Measurements from ENCODE around the gene OR5M11. TPM values are rescaled to one million over a fixed set of nuclear protein-coding genes. Genes with fewer than 3 reads are reported as not detected.
"Not testable (repeated sequence)": the region's sequence is repeated elsewhere in the genome, so short reads cannot be mapped to it uniquely, and the experiment has no call there.

Gene OR5M11
- total and polyA plus RNA-seq, 2 donors (not counting 1 experiment from before 2014, with no cell fraction given) = not detected

DNA sequence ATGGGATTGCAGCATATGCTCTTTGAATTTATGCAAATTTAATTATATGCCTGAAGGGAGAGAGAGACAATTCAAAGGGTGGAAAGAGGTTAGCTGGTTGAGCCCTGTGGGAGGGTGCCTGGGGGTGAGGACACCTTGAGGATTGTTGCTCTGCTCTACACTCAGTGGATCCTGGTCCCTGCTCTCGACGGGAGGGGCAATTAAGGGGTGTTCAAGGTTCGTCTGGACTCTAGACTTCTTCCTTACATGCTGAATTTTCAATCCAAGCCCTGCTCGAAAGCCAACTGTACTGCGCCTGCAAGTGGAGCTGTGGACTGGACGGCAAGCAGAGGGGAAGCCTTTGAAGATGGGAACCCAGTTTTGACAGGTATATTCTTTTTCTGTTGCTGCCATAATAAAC, 15.5 kb upstream of the OR5M11 start:
- Histone ChIP-seq H3K36me3 (ENCODE audit: control insufficient read depth, insufficient read depth, low read length) (no peaks in the 10 kb centered on the region), H3K4me2 (ENCODE audit: extremely low read depth, insufficient read depth, low read length) (no peak overlapping the region), H3K9me3 (ENCODE audit: control insufficient read depth, insufficient read depth, low read depth, low read length) (no peaks in the 10 kb centered on the region), H3K27ac (ENCODE audit: insufficient read depth, low read length) (no peak overlapping the region), H3K27me3 (ENCODE audit: control insufficient read depth, insufficient read depth, low read length) (no peaks in the 10 kb centered on the region), H3K4me3 (replicated peaks in 1 of 4; ENCODE audit: control extremely low read depth in 1 of 4, insufficient read depth in 1 of 4, low read depth in 3 of 4, low read length in 4 of 4) (no peak overlapping the region), H2AFZ (ENCODE audit: low read length) (no peak overlapping the region), H3K79me2 (ENCODE audit: control insufficient read depth, insufficient read depth, low read length) (no peaks in the 10 kb centered on the region), H3K9ac (ENCODE audit: insufficient read depth, low read length) (no peak overlapping the region), H4K20me1 (ENCODE audit: control insufficient read depth, extremely low read depth, insufficient read depth, low read length) (no peaks in the 10 kb centered on the region), H3K4me1 (ENCODE audit: control insufficient read depth, extremely low read depth, insufficient read depth, low read length) (no peaks in the 10 kb centered on the region)
- DNase-seq (ENCODE audit: low read depth in 2 of 2) = no peak
- TF ChIP-seq EZH2 (IDR thresholded peaks at IDR 0.05; ENCODE audit: low read length, missing control alignments) = no peak

DNA sequence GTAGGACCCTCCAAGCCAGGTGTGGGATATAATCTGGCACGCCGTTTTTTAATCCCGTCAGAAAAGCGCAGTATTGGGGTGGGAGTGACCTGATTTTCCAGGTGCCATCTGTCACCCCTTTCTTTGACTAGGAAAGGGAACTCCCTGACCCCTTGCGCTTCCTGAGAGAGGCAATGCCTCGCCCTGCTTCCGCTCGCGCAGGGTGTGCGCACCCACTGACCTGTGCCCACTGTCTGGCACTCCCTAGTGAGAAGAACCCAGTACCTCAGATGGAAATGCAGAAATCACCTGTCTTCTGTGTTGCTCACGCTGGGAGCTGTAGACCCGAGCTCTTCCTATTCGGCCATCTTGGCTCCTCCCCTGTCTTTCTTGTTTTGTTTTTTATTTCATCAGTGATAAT, 11.6 kb upstream of the OR5M11 start:
- not testable (repeated sequence) for H3K4me1 ChIP-seq (ENCODE audit: control insufficient read depth, extremely low read depth, insufficient read depth, low read length); H3K27me3 ChIP-seq (ENCODE audit: control insufficient read depth, insufficient read depth, low read length); DNase-seq (ENCODE audit: low read depth in 2 of 2); H3K9me3 ChIP-seq (ENCODE audit: control insufficient read depth, insufficient read depth, low read depth, low read length); H3K9ac ChIP-seq (ENCODE audit: insufficient read depth, low read length); H3K27ac ChIP-seq (ENCODE audit: insufficient read depth, low read length); H2AFZ ChIP-seq (ENCODE audit: low read length); H3K4me3 ChIP-seq (replicated peaks in 1 of 4; ENCODE audit: control extremely low read depth in 1 of 4, insufficient read depth in 1 of 4, low read depth in 3 of 4, low read length in 4 of 4); H3K36me3 ChIP-seq (ENCODE audit: control insufficient read depth, insufficient read depth, low read length); H4K20me1 ChIP-seq (ENCODE audit: control insufficient read depth, extremely low read depth, insufficient read depth, low read length); H3K4me2 ChIP-seq (ENCODE audit: extremely low read depth, insufficient read depth, low read length); H3K79me2 ChIP-seq (ENCODE audit: control insufficient read depth, insufficient read depth, low read length)

DNA sequence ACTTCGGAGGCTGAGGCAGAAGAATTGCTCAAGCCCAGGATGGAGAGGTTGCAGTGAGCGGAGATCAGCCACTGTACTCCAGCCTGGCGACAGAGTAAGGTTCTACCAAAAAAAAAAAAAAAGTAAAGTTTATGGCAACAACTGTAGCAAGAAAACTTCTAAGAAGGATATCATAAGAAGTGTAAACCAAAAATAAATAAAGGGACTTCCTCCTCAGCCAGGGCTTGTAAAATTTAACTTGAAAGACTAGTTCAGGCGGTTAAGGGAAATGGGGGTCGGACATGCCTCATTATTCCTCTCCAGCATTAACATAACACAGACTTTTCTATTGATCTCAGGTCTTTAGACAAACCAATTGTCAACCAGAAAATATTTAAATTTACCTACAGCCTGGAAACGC, 2.5 kb upstream of the OR5M11 start:
- Histone ChIP-seq H3K27me3 (ENCODE audit: control insufficient read depth, insufficient read depth, low read length) (no peaks in the 10 kb centered on the region), H3K79me2 (ENCODE audit: control insufficient read depth, insufficient read depth, low read length) (no peaks in the 10 kb centered on the region), H3K4me3 (replicated peaks in 1 of 4; ENCODE audit: control extremely low read depth in 1 of 4, insufficient read depth in 1 of 4, low read depth in 3 of 4, low read length in 4 of 4) (no peak overlapping the region), H3K4me2 (ENCODE audit: extremely low read depth, insufficient read depth, low read length) (no peak overlapping the region), H2AFZ (ENCODE audit: low read length) (no peak overlapping the region), H3K36me3 (ENCODE audit: control insufficient read depth, insufficient read depth, low read length) (no peaks in the 10 kb centered on the region), H3K4me1 (ENCODE audit: control insufficient read depth, extremely low read depth, insufficient read depth, low read length) (no peaks in the 10 kb centered on the region), H3K9ac (ENCODE audit: insufficient read depth, low read length) (no peak overlapping the region), H3K9me3 (ENCODE audit: control insufficient read depth, insufficient read depth, low read depth, low read length) (no peaks in the 10 kb centered on the region), H4K20me1 (ENCODE audit: control insufficient read depth, extremely low read depth, insufficient read depth, low read length) (no peaks in the 10 kb centered on the region), H3K27ac (ENCODE audit: insufficient read depth, low read length) (no peak overlapping the region)
- no peak for DNase-seq (ENCODE audit: low read depth in 2 of 2)
- no peak for TF ChIP-seq EZH2 (IDR thresholded peaks at IDR 0.05; ENCODE audit: low read length, missing control alignments)
- TF ChIP-seq, protein P1, sequence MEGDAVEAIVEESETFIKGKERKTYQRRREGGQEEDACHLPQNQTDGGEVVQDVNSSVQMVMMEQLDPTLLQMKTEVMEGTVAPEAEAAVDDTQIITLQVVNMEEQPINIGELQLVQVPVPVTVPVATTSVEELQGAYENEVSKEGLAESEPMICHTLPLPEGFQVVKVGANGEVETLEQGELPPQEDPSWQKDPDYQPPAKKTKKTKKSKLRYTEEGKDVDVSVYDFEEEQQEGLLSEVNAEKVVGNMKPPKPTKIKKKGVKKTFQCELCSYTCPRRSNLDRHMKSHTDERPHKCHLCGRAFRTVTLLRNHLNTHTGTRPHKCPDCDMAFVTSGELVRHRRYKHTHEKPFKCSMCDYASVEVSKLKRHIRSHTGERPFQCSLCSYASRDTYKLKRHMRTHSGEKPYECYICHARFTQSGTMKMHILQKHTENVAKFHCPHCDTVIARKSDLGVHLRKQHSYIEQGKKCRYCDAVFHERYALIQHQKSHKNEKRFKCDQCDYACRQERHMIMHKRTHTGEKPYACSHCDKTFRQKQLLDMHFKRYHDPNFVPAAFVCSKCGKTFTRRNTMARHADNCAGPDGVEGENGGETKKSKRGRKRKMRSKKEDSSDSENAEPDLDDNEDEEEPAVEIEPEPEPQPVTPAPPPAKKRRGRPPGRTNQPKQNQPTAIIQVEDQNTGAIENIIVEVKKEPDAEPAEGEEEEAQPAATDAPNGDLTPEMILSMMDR (conservative IDR thresholded peaks at IDR 0.05 in 1 of 2, IDR thresholded peaks at IDR 0.05 in 1 of 2; ENCODE audit: low read depth in 1 of 2, low read length in 2 of 2) = no peak

DNA sequence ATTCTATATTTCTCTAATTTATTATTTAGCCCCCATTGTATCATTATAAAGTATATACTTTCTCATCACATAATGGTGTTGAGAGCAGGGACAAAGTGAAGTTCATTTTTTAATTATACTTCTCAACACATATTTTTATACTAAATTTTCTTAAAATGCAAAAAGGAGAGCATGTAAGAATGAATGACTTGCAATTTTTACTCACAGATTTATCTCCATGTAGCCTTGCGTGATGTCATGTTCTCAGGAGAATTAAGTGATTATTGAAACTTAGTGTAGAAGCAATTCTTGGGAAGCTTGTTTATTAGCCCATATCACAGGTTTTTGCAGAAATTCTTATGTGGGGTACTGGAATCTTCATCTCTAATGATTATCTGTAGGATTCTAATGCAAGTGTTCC, 682 bp upstream of the OR5M11 start:
- Histone ChIP-seq H3K79me2 (ENCODE audit: control insufficient read depth, insufficient read depth, low read length) (no peaks in the 10 kb centered on the region), H3K36me3 (ENCODE audit: control insufficient read depth, insufficient read depth, low read length) (no peaks in the 10 kb centered on the region), H3K9ac (ENCODE audit: insufficient read depth, low read length) (no peak overlapping the region), H3K4me1 (ENCODE audit: control insufficient read depth, extremely low read depth, insufficient read depth, low read length) (no peaks in the 10 kb centered on the region), H3K9me3 (ENCODE audit: control insufficient read depth, insufficient read depth, low read depth, low read length) (no peaks in the 10 kb centered on the region), H3K27ac (ENCODE audit: insufficient read depth, low read length) (no peak overlapping the region), H3K27me3 (ENCODE audit: control insufficient read depth, insufficient read depth, low read length) (no peaks in the 10 kb centered on the region), H3K4me3 (replicated peaks in 1 of 4; ENCODE audit: control extremely low read depth in 1 of 4, insufficient read depth in 1 of 4, low read depth in 3 of 4, low read length in 4 of 4) (no peak overlapping the region), H2AFZ (ENCODE audit: low read length) (no peak overlapping the region), H4K20me1 (ENCODE audit: control insufficient read depth, extremely low read depth, insufficient read depth, low read length) (no peaks in the 10 kb centered on the region), H3K4me2 (ENCODE audit: extremely low read depth, insufficient read depth, low read length) (no peak overlapping the region)
- DNase-seq (ENCODE audit: low read depth in 2 of 2) = no peak
- TF ChIP-seq EZH2 (IDR thresholded peaks at IDR 0.05; ENCODE audit: low read length, missing control alignments) = no peak
- TF ChIP-seq, protein P1 (conservative IDR thresholded peaks at IDR 0.05 in 1 of 2, IDR thresholded peaks at IDR 0.05 in 1 of 2; ENCODE audit: low read depth in 1 of 2, low read length in 2 of 2) = no peak
